ENCODE results near the gene PAEP. TPM values are rescaled to one million over a fixed set of nuclear protein-coding genes. Genes with fewer than 3 reads are reported as not detected.

Gene PAEP
- total RNA-seq, 3 donors from 2014 or later (not counting 1 experiment from before 2014, with no cell fraction given): not detected

DNA sequence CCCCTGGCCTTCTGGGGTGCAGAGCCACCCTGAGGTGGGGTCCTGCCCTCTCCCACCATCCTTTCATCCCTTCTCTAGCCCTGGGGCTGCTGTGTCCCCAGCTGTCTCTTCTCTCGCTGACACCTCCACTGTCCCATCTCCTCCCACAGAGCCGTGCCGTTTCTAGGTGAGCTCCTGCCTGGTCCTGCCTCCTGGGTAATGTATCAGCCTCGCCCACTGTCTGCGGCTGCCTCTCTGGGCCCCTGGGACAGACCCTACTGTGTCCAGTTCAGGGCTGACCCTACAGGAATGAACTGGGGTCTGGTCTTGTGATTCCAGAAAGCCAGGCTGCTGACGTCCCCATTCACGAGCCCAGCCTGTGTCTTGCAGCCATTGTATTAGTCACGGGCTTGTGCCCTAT, 4.1 kb downstream of the PAEP start:
- H3K4me1 Mint-ChIP-seq: peaks cover 0 to 4% of the 10 kb centered on the region in 2 donors
- Histone ChIP-seq H3K4me3 (ENCODE audit: low read length) (no peak overlapping the region), H3K36me3 (ENCODE audit: control insufficient read depth, insufficient read depth, low read length) (no peaks in the 10 kb centered on the region), H3K4me1 (ENCODE audit: control insufficient read depth, insufficient read depth, low read length) (no peaks in the 10 kb centered on the region), H3K9me3 (ENCODE audit: control insufficient read depth, insufficient read depth, low read length) (peaks cover 3% of the 10 kb centered on the region), H3K27me3 (ENCODE audit: control insufficient read depth, insufficient read depth, low read length) (no peaks in the 10 kb centered on the region), H3K27ac (ENCODE audit: low read length) (no peak overlapping the region)
- no peak overlapping the region for H3K27ac Mint-ChIP-seq
- TF ChIP-seq, protein P1, sequence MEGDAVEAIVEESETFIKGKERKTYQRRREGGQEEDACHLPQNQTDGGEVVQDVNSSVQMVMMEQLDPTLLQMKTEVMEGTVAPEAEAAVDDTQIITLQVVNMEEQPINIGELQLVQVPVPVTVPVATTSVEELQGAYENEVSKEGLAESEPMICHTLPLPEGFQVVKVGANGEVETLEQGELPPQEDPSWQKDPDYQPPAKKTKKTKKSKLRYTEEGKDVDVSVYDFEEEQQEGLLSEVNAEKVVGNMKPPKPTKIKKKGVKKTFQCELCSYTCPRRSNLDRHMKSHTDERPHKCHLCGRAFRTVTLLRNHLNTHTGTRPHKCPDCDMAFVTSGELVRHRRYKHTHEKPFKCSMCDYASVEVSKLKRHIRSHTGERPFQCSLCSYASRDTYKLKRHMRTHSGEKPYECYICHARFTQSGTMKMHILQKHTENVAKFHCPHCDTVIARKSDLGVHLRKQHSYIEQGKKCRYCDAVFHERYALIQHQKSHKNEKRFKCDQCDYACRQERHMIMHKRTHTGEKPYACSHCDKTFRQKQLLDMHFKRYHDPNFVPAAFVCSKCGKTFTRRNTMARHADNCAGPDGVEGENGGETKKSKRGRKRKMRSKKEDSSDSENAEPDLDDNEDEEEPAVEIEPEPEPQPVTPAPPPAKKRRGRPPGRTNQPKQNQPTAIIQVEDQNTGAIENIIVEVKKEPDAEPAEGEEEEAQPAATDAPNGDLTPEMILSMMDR (IDR thresholded peaks at IDR 0.05): no peak
- intact Hi-C loops (cut with micrococcal nuclease): no loop called here
- H3K9me3 Mint-ChIP-seq: peaks cover 0 to 3% of the 10 kb centered on the region in 2 donors
- WGBS (ENCODE audit: insufficient coverage): 77% methylated on average over 8 of the region's 8 CpGs
- H3K36me3 Mint-ChIP-seq: no peaks in the 10 kb centered on the region
- DNase-seq (no peak), ATAC-seq (no peak)
- peaks cover 8 to 9% of the 10 kb centered on the region in 2 donors for H3K27me3 Mint-ChIP-seq (ENCODE audit: low read depth in 2 of 2)
- no peak overlapping the region for H3K4me3 Mint-ChIP-seq

- peaks cover 0 to 4% of the 10 kb centered on the region in 2 donors for H3K4me1 Mint-ChIP-seq
- H3K27me3 Mint-ChIP-seq (ENCODE audit: low read depth in 2 of 2): peaks cover 8 to 9% of the 10 kb centered on the region in 2 donors
- Histone ChIP-seq H3K4me1 (ENCODE audit: control insufficient read depth, insufficient read depth, low read length) (no peaks in the 10 kb centered on the region), H3K36me3 (ENCODE audit: control insufficient read depth, insufficient read depth, low read length) (no peaks in the 10 kb centered on the region), H3K27ac (ENCODE audit: low read length) (no peak overlapping the region), H3K27me3 (ENCODE audit: control insufficient read depth, insufficient read depth, low read length) (no peaks in the 10 kb centered on the region), H3K9me3 (ENCODE audit: control insufficient read depth, insufficient read depth, low read length) (peaks cover 3% of the 10 kb centered on the region), H3K4me3 (ENCODE audit: low read length) (no peak overlapping the region)
- WGBS (ENCODE audit: insufficient coverage): 55% methylated on average over 10 of the region's 10 CpGs
- no peaks in the 10 kb centered on the region for H3K36me3 Mint-ChIP-seq
- H3K4me3 Mint-ChIP-seq: no peak overlapping the region
- intact Hi-C loops (cut with micrococcal nuclease): no loop called here
- DNase-seq (no peak), ATAC-seq (no peak)
- H3K9me3 Mint-ChIP-seq: peaks cover 0 to 3% of the 10 kb centered on the region in 2 donors
- no peak overlapping the region for H3K27ac Mint-ChIP-seq
- TF ChIP-seq, protein P1 (IDR thresholded peaks at IDR 0.05): no peak
Measured at GRCh38 chr9:135566552-135566951, 5.0 kb downstream of the PAEP start.

DNA sequence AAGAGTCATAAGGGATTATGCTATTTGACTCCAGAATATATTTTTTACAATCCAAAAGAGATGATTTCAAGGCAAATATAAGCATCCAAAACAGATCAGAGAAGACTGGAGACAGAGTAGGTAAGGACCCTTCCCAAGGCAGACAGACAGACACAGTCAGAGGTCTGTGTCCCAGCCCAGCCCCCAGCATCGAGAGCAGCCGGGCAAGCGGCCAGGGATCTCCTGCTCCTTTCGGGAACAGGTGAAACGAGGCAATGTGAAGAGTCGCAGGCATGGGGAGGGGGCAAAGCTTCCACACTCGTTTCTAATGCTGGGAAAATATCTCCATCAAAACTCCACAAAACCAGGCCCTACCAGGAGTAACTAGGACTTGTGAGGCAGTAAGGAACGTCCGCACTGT, 5.8 kb downstream of the PAEP start:
- Mint-ChIP-seq H3K27ac (no peak overlapping the region), H3K36me3 (no peaks in the 10 kb centered on the region), H3K9me3 (peaks cover 0 to 3% of the 10 kb centered on the region in 2 donors), H3K4me1 (peaks cover 0 to 4% of the 10 kb centered on the region in 2 donors), H3K27me3 (ENCODE audit: low read depth in 2 of 2) (peaks cover 8 to 9% of the 10 kb centered on the region in 2 donors), H3K4me3 (no peak overlapping the region)
- Histone ChIP-seq H3K9me3 (ENCODE audit: control insufficient read depth, insufficient read depth, low read length) (peaks cover 3% of the 10 kb centered on the region), H3K36me3 (ENCODE audit: control insufficient read depth, insufficient read depth, low read length) (no peaks in the 10 kb centered on the region), H3K27me3 (ENCODE audit: control insufficient read depth, insufficient read depth, low read length) (no peaks in the 10 kb centered on the region), H3K27ac (ENCODE audit: low read length) (no peak overlapping the region), H3K4me3 (ENCODE audit: low read length) (no peak overlapping the region), H3K4me1 (ENCODE audit: control insufficient read depth, insufficient read depth, low read length) (no peaks in the 10 kb centered on the region)
- intact Hi-C loops (cut with micrococcal nuclease): no loop called here
- TF ChIP-seq, protein P1 (IDR thresholded peaks at IDR 0.05): no peak
- DNase-seq (no peak), ATAC-seq (no peak)
- 82% methylated on average over 9 of the region's 9 CpGs for WGBS (ENCODE audit: insufficient coverage)

- H3K27ac Mint-ChIP-seq: no peak overlapping the region
- no peak for DNase-seq
- H3K36me3 Mint-ChIP-seq: no peaks in the 10 kb centered on the region
- no peak overlapping the region for H3K4me3 Mint-ChIP-seq
- peaks cover 8 to 9% of the 10 kb centered on the region in 2 donors for H3K27me3 Mint-ChIP-seq (ENCODE audit: low read depth in 2 of 2)
- Histone ChIP-seq H3K9me3 (ENCODE audit: control insufficient read depth, insufficient read depth, low read length) (peaks cover 3% of the 10 kb centered on the region), H3K36me3 (ENCODE audit: control insufficient read depth, insufficient read depth, low read length) (no peaks in the 10 kb centered on the region), H3K27ac (ENCODE audit: low read length) (no peak overlapping the region), H3K4me1 (ENCODE audit: control insufficient read depth, insufficient read depth, low read length) (no peaks in the 10 kb centered on the region), H3K27me3 (ENCODE audit: control insufficient read depth, insufficient read depth, low read length) (no peaks in the 10 kb centered on the region), H3K4me3 (ENCODE audit: low read length) (no peak overlapping the region)
- ATAC-seq: no peak
- H3K4me1 Mint-ChIP-seq: peaks cover 0 to 4% of the 10 kb centered on the region in 2 donors
- 95% methylated on average over 6 of the region's 6 CpGs for WGBS (ENCODE audit: insufficient coverage)
- TF ChIP-seq, protein P1 (IDR thresholded peaks at IDR 0.05): no peak
- H3K9me3 Mint-ChIP-seq: peaks cover 0 to 3% of the 10 kb centered on the region in 2 donors
- intact Hi-C loops (cut with micrococcal nuclease): no loop called here
Measured at GRCh38 chr9:135568026-135568425, 6.5 kb downstream of the PAEP start.

Data from natural killer cell (primary cell).